Activated CD4-positive, alpha-beta T cell treated with anti-CD3 and anti-CD28 coated beads, Interleukin-2, amount 10 ng/mL, durations not matched to agents 7 days and 5 days (primary cell): ENCODE results near the gene MAGEA1. TPM values are rescaled to one million over a fixed set of nuclear protein-coding genes. Genes with fewer than 3 reads are reported as not detected.

ENCODE experiments used
- CTCF ChIA-PET: fragments of 350-600 bp; sonication (Branson Sonifier 250); formaldehyde crosslinking; loops from one replicate; lab custom pipeline; 2021; ENCODE audit warnings: antibody characterized with exemption; lab: Charles Lee
- POLR2A ChIA-PET: fragments of 350-600 bp; sonication (Branson Sonifier 250); formaldehyde crosslinking; loops from one replicate; lab custom pipeline; 2021; ENCODE audit warnings: antibody characterized with exemption; lab: Charles Lee
- DNase-seq: peaks from one replicate; pipeline ENCODE4 v3.0.0-alpha.2; 2020
- H3K27ac Mint-ChIP-seq: one replicate; pipeline ENCODE4 v1.8.0; 2021; ENCODE audit warnings: mild to moderate bottlenecking, moderate library complexity, mixed read lengths
- H3K27me3 Mint-ChIP-seq: one replicate; pipeline ENCODE4 v1.8.0; 2021; ENCODE audit warnings: mixed read lengths
- H3K36me3 Mint-ChIP-seq: one replicate; pipeline ENCODE4 v1.8.0; 2021; ENCODE audit warnings: low read depth, mixed read lengths
- H3K4me1 Mint-ChIP-seq: one replicate; pipeline ENCODE4 v1.8.0; 2021; ENCODE audit warnings: mixed read lengths
- H3K4me3 Mint-ChIP-seq: one replicate; pipeline ENCODE4 v1.8.0; 2021; ENCODE audit warnings: mild to moderate bottlenecking, moderate library complexity, mixed read lengths
- H3K9me3 Mint-ChIP-seq: one replicate; pipeline ENCODE4 v1.8.0; 2021; ENCODE audit warnings: mixed read lengths
- total RNA-seq, 2 experiments: library from RNA; stranded (reverse); gene quantifications; one replicate each; pipeline ENCODE4 v1.2.3, GENCODE V29; 2021

Gene MAGEA1
- total RNA-seq, 2 experiments from 2014 or later: not detected

DNA sequence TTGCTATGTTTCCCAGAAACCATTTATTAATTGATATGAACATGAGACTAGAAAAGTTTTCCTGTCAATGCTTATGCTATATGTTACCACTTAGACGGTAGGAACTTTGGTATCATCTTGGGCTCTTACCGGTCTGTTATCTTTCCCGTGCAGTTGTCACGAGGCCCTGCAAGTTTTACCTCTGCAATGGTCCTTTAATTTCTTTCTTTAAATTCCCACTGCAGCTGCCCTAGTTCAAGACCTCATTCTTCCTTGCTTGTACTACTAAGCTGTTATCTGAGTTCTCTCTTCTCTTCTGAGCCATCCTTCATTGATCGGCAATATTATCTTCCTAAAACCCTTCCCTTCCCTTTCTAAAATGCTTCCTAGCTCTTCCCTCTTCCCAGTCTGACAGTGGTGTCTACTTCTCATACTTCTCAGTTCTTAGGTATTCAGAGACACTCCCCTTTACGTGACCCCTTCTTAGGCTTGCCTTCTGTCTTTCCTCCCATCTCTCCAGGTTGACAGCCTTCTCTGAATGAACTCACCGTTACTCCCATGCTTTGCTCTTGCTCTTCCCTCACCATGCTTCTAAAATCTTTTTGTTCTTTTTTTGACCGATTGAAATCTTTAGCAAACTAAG is 27.5 kb downstream of the MAGEA1 start:
- H3K27ac Mint-ChIP-seq: no peak overlapping the region
- ChIA-PET POLR2A (no interaction called here), CTCF (no interaction called here)
- H3K9me3 Mint-ChIP-seq: no peaks in the 10 kb centered on the region
- no peak overlapping the region for H3K4me3 Mint-ChIP-seq
- H3K36me3 Mint-ChIP-seq: no peaks in the 10 kb centered on the region
- no peak for DNase-seq
- no peaks in the 10 kb centered on the region for H3K4me1 Mint-ChIP-seq
- H3K27me3 Mint-ChIP-seq: peaks cover 27% of the 10 kb centered on the region

DNA sequence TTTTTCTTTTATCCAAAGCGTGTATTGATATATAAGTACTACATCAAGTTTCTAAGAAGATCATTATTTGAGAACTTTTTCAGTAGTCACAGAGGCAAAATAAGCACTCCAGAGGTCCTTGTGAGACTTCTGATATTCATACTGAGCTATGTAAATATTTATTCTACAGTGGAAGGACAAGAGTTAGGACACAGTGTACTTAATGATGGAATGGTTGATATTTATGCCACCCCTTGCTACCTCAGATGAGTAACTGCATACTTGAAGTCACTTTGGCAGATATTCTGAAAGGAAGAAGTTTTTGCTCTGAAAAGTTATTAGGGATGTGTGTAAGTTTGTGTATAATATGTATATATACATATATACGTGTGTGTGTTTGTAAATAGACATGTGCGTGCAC is 30.3 kb downstream of the MAGEA1 start:
- POLR2A ChIA-PET: no interaction called here
- Mint-ChIP-seq H3K27me3 (peaks cover 24% of the 10 kb centered on the region), H3K27ac (no peak overlapping the region), H3K4me3 (no peak overlapping the region), H3K9me3 (no peaks in the 10 kb centered on the region), H3K36me3 (no peaks in the 10 kb centered on the region), H3K4me1 (no peaks in the 10 kb centered on the region)
- DNase-seq: no peak
- CTCF ChIA-PET: no interaction called here

DNA sequence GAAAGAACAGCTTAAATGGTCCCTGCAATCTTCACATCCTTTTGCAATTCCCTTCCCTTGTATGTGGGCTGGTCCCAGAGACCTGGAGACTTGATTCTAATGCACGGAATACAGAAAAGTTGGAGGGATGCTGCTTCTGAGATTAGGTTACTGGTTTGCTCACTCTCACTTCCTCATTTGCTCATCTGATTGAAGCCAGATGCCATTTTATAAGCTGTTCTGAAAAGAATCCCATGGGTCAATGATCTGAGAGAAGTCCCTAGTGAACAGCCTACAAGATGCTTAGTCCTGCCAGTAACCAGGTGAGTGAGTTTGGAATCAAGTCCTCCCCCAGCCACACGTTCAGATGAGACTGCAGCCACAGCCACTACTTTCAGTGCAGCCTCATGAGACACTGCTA is 35.9 kb downstream of the MAGEA1 start:
- no peaks in the 10 kb centered on the region for H3K9me3 Mint-ChIP-seq
- ChIA-PET POLR2A (no interaction called here), CTCF (no interaction called here)
- no peak overlapping the region for H3K27ac Mint-ChIP-seq
- H3K36me3 Mint-ChIP-seq: no peaks in the 10 kb centered on the region
- H3K4me1 Mint-ChIP-seq: no peaks in the 10 kb centered on the region
- H3K4me3 Mint-ChIP-seq: no peak overlapping the region
- peaks cover 9% of the 10 kb centered on the region for H3K27me3 Mint-ChIP-seq
- no peak for DNase-seq

DNA sequence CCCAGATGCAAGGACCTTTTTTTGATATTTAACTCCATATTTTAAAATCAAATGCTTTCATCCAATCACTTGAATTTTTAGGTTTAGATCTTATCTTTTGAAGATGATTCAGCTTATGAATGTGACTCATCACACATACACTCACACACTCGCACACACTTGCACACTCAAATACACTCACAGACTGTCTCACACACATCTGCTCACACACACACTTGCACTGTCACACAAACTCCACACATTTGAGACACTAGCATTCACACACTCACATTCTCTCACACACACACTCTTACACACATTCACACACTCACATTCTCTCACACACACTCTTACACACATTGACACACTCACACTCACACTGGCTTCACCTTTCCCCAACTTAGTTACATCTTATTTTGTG is 37.8 kb downstream of the MAGEA1 start:
- Mint-ChIP-seq H3K27me3 (peaks cover 6% of the 10 kb centered on the region), H3K4me1 (no peaks in the 10 kb centered on the region), H3K27ac (no peak overlapping the region), H3K36me3 (no peaks in the 10 kb centered on the region), H3K4me3 (no peak overlapping the region), H3K9me3 (no peaks in the 10 kb centered on the region)
- CTCF ChIA-PET: no interaction called here
- POLR2A ChIA-PET: no interaction called here
- DNase-seq: no peak

DNA sequence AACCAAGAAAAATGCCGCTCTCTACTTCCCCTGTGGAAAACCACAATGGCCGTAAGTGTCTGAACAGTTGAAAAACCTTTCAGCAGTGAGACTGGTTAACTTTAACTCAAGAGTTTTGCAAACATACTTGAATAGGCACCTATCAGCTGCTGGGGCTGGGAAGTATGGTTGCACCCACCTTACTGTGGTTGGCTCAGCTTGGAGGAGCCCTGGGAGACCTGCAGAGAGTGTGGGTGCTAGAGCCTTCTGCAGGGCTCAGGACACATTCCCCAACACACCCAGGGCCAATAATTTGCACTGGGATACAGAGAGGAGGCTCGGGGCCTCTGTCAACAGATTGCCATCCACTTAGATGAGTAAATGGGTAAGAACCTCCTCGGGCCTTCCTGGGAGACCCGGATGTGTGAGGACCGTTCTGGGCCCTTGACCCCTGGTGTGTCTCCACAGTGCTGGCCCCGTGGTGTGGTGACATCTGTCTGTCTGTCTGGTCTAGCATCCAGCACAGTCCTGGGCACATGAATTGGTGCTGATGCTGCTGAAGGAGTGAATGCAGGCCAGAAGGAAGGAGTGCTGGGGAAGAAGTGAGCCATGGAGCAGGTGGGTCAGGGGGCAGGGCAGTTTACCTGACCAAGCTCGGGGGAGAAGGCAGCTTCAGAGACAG is 46.5 kb downstream of the MAGEA1 start:
- ChIA-PET POLR2A (no interaction called here), CTCF (no interaction called here)
- Mint-ChIP-seq H3K27ac (no peak overlapping the region), H3K4me1 (no peaks in the 10 kb centered on the region), H3K4me3 (no peak overlapping the region), H3K27me3 (peaks cover 8% of the 10 kb centered on the region), H3K36me3 (no peaks in the 10 kb centered on the region), H3K9me3 (no peaks in the 10 kb centered on the region)
- DNase-seq: no peak

DNA sequence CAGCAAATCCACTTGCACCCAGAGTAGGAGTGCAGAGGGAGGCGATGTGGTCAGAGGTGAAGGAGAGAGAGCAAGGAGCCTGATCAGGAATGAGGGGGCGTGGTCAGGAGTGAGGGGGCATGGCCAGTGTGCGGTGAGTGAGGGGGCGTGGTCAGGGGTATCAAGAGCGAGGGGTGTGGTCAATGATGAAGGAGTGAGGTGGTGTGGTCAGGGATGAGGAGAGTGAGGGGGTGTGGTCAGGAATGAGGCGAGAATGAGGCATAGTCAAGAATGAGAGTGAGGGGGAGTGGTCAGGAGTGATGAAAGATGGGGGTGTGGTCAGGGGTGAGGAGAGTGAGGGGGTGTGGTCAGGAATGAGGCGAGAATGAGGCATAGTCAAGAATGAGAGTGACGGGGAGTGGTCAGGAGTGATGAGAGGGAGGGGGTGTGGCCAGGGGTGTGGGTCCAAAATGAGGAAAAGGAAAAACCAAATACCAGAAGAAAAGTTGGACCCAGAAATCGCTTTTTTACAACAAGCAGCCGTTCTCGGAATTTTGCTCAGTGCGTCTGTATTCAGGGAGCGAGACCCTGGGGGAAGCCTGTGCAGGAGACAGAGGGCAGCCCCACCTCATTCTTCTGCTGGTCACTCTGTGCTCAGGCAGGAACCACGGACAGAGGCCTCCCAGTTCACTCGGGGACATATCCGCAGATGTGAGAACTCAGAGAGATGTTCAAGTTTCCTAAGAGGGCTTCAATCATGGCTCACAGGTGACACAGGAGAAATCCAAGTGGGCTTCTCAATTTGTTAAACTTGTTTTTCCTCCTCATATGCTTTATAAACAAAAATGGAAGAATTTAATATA is 47.5 kb downstream of the MAGEA1 start:
- POLR2A ChIA-PET: no interaction called here
- H3K4me1 Mint-ChIP-seq: no peaks in the 10 kb centered on the region
- CTCF ChIA-PET: no interaction called here
- no peak for DNase-seq
- no peak overlapping the region for H3K4me3 Mint-ChIP-seq
- H3K36me3 Mint-ChIP-seq: no peaks in the 10 kb centered on the region
- H3K27me3 Mint-ChIP-seq: peaks cover 8% of the 10 kb centered on the region
- H3K9me3 Mint-ChIP-seq: no peaks in the 10 kb centered on the region
- no peak overlapping the region for H3K27ac Mint-ChIP-seq

Other genes with a start within 250 kb of the MAGEA1 start
- gene PNMA5, start 185.2 kb upstream of the MAGEA1 start, total RNA-seq: under 1 TPM; 0.06 to 0.10 TPM
- 1 to 10 TPM; 1.4 to 1.9 TPM for gene PNMA3, start 122.8 kb upstream of the MAGEA1 start, total RNA-seq
- under 1 TPM; 0.15 to 0.23 TPM for gene PNMA6A, start 106.8 kb upstream of the MAGEA1 start, total RNA-seq
- not detected for gene PNMA6F, start 142.5 kb downstream of the MAGEA1 start, total RNA-seq
- gene ZNF275, start 154.9 kb downstream of the MAGEA1 start, total RNA-seq: 10 to 100 TPM; 17.4 to 20.2 TPM
- not detected for gene PNMA6E, start 222.1 kb downstream of the MAGEA1 start, total RNA-seq
- under 1 TPM; 0.52 to 0.60 TPM for gene ZFP92, start 232.2 kb downstream of the MAGEA1 start, total RNA-seq